Skeletal muscle satellite cell (primary cell): Measurements from ENCODE around the gene SPON1. TPM values are rescaled to one million over a fixed set of nuclear protein-coding genes. Genes with fewer than 3 reads are reported as not detected.
"Not testable (repeated sequence)": the region's sequence is repeated elsewhere in the genome, so short reads cannot be mapped to it uniquely, and the experiment has no call there.

Experiments
- H3K27me3 ChIP-seq: 2 replicates; pipeline ENCODE4 v1.7.0; 2013; ENCODE audit warnings: low read length; ENCODE audit not compliant: control insufficient read depth, insufficient read depth
- H3K36me3 ChIP-seq: 2 replicates; pipeline ENCODE4 v1.7.0; 2013; ENCODE audit warnings: mild to moderate bottlenecking, control low read depth, low read length; ENCODE audit not compliant: insufficient read depth
- H3K4me1 ChIP-seq: 2 replicates; pipeline ENCODE4 v1.7.0; 2013; ENCODE audit warnings: low read length; ENCODE audit not compliant: control insufficient read depth, insufficient read depth
- H3K4me2 ChIP-seq: 2 replicates; pipeline ENCODE4 v1.7.0; 2013; ENCODE audit warnings: mild to moderate bottlenecking, low read length
- H3K4me3 ChIP-seq: 2 replicates; pipeline ENCODE4 v1.7.0; 2013; ENCODE audit warnings: low read length
- H3K9ac ChIP-seq: 2 replicates; pipeline ENCODE4 v1.7.0; 2013; ENCODE audit warnings: mild to moderate bottlenecking, low read depth, low read length, moderate library complexity
- H3K9me3 ChIP-seq: replicated peaks from 2 replicates; pipeline ENCODE4 v1.7.0; 2013; ENCODE audit warnings: mild to moderate bottlenecking, control low read depth, low read length
- total RNA-seq: library from RNA; depleted of rRNA; stranded (reverse); fragments of >200 nt; gene quantifications from 2 replicates; pipeline ENCODE4 v1.2.3, GENCODE V29; 2012; rRNA removed

Gene SPON1
- 0.22 TPM in 1 of 2 replicates, not detected in the other for total RNA-seq

DNA sequence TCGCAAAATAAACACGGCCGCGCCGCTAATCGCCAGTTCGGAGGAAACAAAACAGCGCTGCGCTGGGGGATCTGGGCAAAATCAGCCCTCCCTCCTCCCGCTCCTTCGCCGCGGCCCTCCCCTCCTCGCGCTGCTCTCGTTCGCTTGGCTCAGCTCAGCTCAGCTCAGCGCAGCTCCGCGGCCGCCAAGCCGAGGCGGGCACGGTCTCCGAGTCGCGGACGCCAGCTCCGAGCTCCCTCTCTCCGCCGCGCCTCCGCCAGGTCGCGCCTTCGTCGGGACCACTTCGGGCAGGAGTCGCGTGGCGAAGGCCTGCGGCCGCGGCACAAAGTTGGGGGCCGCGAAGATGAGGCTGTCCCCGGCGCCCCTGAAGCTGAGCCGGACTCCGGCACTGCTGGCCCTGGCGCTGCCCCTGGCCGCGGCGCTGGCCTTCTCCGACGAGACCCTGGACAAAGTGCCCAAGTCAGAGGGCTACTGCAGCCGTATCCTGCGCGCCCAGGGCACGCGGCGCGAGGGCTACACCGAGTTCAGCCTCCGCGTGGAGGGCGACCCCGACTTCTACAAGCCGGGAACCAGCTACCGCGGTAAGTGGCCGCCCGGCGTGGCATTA is at the start of gene SPON1:
SPON1 (plus strand) TSS at position 162 of the 607 bp plus-strand sequence; CDS start at position 344, 182 bp downstream.
- Histone ChIP-seq H3K9me3 (no peaks in the 10 kb centered on the region), H3K4me3 (no peak within 1 kb of the TSS), H3K36me3 (no peaks in the 10 kb centered on the region), H3K4me2 (no peak within 1 kb of the TSS), H3K27me3 (peaks cover 97% of the 10 kb centered on the region), H3K9ac (no peak within 1 kb of the TSS), H3K4me1 (no peaks in the 10 kb centered on the region)

DNA sequence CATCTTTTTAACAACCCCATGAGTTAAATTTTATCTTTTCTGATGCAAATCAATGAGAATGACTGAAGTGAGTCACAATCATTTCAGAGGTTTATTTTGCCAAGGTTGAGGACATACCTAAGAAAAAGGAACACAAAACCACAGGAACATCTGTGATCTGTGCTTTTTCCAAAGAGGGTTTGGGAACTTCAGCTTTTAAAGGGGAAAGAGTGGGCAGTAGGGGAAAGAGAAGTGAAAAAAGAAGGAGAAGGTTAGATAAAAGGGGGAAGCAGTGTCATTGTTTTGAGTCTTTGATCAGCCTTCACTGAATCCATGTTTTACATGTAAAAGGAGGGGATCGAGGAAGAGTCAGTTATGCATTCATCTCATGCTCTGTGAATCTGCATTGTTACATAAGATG is 45.3 kb upstream of the SPON1 start:
- Histone ChIP-seq H3K27me3 (peaks cover 10% of the 10 kb centered on the region), H3K4me1 (no peaks in the 10 kb centered on the region), H3K9ac (no peak overlapping the region), H3K36me3 (no peaks in the 10 kb centered on the region), H3K4me3 (no peak overlapping the region), H3K9me3 (no peaks in the 10 kb centered on the region), H3K4me2 (no peak overlapping the region)

DNA sequence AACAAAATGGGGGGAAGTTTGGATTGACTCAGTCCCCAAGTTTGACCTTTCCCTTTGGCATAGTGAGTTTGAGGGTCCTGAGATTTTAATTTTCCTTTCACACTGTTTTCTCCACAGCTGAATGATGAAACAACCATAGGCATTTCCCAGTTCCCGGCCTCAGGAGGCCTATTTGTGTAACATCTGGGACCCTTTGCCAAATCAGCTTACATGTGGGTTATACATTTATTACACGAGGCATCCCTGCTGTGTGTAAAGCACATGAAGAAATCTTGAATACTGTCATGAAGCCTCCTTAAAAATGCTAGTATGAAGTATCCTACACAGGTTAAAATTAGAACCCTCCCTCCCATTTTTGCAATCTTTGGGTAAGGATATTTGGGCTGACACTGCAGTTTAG is 44.6 kb upstream of the SPON1 start:
- no peaks in the 10 kb centered on the region for H3K4me1 ChIP-seq
- no peak overlapping the region for H3K9ac ChIP-seq

DNA sequence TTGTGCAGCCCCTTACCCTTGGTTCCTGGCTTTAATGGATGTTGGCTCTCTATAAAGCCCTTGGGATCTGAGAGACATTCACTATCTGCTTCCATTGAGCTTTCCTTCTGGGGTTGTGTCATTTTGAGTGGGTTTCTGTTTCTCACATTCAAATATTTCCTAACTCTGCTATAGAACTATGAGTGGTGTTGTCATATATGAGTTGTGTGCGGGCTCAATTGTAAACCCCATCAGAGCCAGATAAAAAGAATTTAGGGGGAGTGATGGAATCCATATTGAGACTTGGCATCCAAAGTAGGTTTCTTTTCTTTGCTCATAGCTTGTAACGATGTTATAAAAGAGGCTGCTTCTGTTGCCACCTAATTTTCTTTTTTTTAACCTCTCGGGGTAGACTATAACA is 41.8 kb upstream of the SPON1 start:
- Histone ChIP-seq H3K4me3 (no peak overlapping the region), H3K9me3 (no peaks in the 10 kb centered on the region), H3K4me2 (no peak overlapping the region), H3K27me3 (peaks cover 10% of the 10 kb centered on the region), H3K36me3 (no peaks in the 10 kb centered on the region), H3K9ac (no peak overlapping the region), H3K4me1 (no peaks in the 10 kb centered on the region)

More for the DNA sequence above, 44.6 kb upstream of the SPON1 start:
- H3K9me3 ChIP-seq: no peaks in the 10 kb centered on the region
- H3K27me3 ChIP-seq: peaks cover 10% of the 10 kb centered on the region
- H3K4me3 ChIP-seq: no peak overlapping the region
- no peak overlapping the region for H3K4me2 ChIP-seq
- H3K36me3 ChIP-seq: no peaks in the 10 kb centered on the region

DNA sequence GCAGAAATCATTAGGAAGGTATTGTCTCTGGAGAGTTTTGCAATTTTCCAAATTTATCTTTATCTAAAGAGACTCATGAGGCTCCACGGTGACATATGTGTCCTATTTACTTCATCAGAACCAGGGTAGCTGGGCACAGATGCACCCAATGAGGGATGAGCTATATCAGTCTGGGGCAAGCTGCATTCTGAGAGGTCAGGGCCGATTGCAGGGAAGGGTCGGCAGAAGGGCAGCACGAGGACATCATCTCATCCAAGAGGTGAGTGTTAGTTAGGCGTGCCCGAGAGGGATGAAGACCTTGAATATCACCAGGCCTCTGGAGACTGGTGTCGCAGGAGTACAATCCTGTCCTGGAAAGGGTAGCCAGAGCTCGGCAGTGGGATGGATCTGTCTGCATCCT is 41.0 kb upstream of the SPON1 start:
- Histone ChIP-seq H3K27me3 (peaks cover 9% of the 10 kb centered on the region), H3K4me3 (no peak overlapping the region), H3K4me1 (no peaks in the 10 kb centered on the region)

DNA sequence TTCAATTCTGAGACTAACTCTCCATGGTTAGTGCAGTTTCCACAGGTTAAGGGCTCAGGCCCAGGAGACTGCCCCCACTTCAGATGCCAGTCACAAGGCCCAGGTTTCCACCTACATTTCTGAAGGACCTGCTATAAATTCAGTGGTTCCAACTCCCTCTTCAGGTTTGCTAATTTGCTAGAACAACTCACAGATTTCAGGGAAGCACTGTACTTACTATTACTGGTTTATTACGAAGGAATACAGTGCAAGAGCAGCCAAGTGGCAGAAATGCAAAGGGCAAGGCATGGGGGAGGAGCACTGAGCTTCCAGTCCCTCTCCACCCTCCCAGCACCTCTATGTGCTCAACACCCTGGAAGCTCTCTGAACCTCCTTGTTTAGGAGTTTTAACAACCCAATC is 39.3 kb upstream of the SPON1 start:
- H3K4me2 ChIP-seq: no peak overlapping the region
- no peaks in the 10 kb centered on the region for H3K9me3 ChIP-seq
- no peak overlapping the region for H3K9ac ChIP-seq
- peaks cover 2% of the 10 kb centered on the region for H3K27me3 ChIP-seq
- H3K36me3 ChIP-seq: no peaks in the 10 kb centered on the region
- no peak overlapping the region for H3K4me3 ChIP-seq
- no peaks in the 10 kb centered on the region for H3K4me1 ChIP-seq

More for the DNA sequence above, 41.0 kb upstream of the SPON1 start:
- H3K9me3 ChIP-seq: no peaks in the 10 kb centered on the region
- no peaks in the 10 kb centered on the region for H3K36me3 ChIP-seq
- no peak overlapping the region for H3K4me2 ChIP-seq
- no peak overlapping the region for H3K9ac ChIP-seq

DNA sequence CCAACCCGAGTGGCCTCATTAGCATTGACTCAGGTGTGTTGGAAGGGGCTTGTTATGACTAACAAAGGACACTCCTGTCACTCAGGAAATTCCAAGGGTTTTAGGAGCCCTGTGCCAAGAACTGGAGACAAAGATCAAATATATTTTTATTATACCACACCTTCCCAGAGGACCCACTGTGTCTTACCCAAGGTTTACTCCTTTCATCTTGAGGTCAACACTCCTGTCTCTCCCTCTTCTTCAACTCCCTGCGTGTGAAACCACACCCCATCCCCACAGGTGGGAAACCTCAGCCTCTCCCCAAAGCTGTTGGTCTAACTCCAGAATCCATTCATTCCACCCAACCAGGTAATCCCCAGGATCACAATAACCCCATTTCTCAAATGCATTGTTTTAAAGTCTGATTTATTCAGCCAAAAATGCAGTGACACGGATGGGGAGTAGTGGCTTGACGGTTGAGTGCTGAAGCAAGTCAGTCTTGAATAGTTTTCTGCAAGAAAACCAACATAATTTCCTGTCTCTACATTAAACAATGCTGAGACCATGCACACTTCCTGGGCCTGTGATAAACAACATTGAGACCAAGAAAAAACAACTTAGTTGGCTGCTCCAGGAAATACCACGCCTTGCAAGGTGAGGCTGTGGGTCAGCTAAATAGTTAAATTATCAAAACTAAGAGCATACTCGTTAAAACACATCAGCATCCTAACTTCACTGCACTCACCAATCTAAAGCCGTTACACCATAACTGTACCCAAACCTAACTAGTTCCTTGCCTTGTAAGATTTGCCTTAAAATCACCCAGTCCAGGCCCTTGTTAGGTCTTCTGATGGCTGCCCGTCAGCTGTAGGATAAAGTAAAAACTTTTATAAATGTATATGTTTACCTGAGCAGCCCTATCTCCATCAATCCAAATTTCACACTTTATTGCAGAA is 38.5 kb upstream of the SPON1 start:
- Histone ChIP-seq H3K4me3 (no peak overlapping the region), H3K9me3 (no peaks in the 10 kb centered on the region)

DNA sequence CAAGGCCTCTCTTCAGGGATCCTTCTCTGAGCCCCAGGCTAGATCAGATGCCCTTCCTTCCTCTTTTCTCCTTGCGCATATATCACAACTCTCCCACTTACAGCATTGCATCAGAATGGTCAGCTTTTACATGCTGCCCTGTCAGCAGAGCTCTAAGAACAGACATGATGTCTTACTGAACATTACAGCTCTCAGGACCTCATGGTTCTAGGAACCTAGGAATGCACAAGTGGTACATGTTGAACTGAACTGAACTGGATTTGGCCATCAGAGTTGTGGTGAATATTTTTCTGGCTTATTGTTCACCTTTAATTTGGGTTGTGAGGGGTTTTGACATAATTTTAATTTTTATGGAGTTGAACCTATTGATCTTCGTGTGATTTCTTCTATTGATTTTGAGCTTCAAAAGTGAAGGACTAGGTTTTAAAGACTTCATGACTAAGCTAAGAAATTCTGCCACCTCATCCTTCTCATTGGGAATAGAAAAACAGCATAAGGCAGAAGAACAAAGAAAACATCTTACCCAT is 37.7 kb upstream of the SPON1 start:
- Histone ChIP-seq H3K4me2 (no peak overlapping the region), H3K9me3 (no peaks in the 10 kb centered on the region), H3K36me3 (no peaks in the 10 kb centered on the region), H3K27me3 (peaks cover 5% of the 10 kb centered on the region), H3K4me1 (peaks cover 2% of the 10 kb centered on the region), H3K4me3 (no peak overlapping the region), H3K9ac (no peak overlapping the region)

More for the DNA sequence above, 38.5 kb upstream of the SPON1 start:
- H3K4me2 ChIP-seq: no peak overlapping the region
- H3K4me1 ChIP-seq: peaks cover 2% of the 10 kb centered on the region
- H3K9ac ChIP-seq: no peak overlapping the region
- no peaks in the 10 kb centered on the region for H3K36me3 ChIP-seq
- H3K27me3 ChIP-seq: peaks cover under 1% of the 10 kb centered on the region

DNA sequence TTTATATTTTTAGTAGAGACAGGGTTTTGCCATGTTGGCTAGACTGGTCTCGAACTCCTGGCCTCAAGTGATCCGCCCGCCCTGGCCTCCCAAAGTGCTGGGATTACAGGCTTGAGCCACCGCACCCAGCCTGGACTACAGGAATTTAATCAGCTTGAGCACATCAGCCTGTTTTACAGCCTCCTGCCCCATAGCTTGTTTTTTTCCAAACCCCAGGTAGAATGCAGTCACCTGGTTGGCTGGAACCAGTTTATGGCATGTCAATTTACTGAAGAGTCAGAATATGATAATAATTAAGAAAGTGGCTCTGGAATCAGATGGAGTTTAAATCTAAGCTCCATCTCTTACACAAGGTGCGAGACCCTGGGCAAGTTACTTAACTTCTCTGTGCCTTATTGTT is 36.2 kb upstream of the SPON1 start:
- not testable (repeated sequence) for H3K4me3 ChIP-seq, H3K36me3 ChIP-seq, H3K9ac ChIP-seq, H3K27me3 ChIP-seq, H3K9me3 ChIP-seq, H3K4me1 ChIP-seq, H3K4me2 ChIP-seq

DNA sequence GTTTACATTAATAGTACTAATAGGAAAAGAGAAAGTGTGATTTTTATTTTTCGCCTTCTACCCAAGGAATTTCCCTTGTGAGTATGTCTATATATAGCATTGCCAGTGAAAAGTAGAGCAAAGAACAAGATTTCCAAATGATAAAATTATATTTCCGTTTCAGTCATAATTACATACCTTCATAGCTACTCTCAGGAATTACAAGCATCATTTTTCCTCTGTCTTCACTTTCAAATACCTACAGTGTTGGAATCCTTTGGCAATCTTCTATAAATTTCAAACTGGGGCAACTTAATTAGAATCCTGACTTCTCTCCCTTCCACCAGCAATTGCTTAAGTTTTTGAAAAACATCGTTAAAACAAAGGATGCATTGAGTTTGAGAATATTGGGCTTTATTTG is 35.5 kb upstream of the SPON1 start:
- Histone ChIP-seq H3K4me1 (peaks cover 2% of the 10 kb centered on the region), H3K4me2 (no peak overlapping the region), H3K9me3 (no peaks in the 10 kb centered on the region), H3K36me3 (no peaks in the 10 kb centered on the region), H3K9ac (no peak overlapping the region), H3K27me3 (peaks cover 7% of the 10 kb centered on the region), H3K4me3 (no peak overlapping the region)

DNA sequence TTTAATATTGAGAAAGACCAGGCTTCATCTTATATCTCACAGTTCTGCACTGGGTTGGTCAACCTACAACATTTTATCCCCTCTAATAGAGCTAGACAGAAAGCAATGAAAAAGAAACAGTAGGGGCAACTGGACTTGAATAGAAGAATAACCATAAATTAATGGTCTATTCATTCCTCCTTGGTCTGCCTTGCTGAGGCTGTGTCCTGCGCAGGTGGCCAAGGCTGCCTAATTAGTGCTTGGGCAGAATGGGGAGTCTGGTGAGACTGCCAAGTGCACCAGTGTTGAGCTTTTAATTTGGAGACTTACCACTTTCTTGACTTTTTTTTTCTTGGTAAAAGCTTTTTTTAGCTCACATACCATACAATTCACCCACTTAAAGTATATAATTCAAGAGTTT is 35.0 kb upstream of the SPON1 start:
- no peak overlapping the region for H3K4me2 ChIP-seq
- no peaks in the 10 kb centered on the region for H3K9me3 ChIP-seq
- H3K4me3 ChIP-seq: no peak overlapping the region
- peaks cover 7% of the 10 kb centered on the region for H3K27me3 ChIP-seq
- H3K4me1 ChIP-seq: peaks cover 2% of the 10 kb centered on the region
- H3K9ac ChIP-seq: no peak overlapping the region
- no peaks in the 10 kb centered on the region for H3K36me3 ChIP-seq
